ENCODE measurements around the gene WDFY4.

GRCh38 chr10:48707472-48707871, 22.8 kb downstream of the WDFY4 start:
- no peak for TF ChIP-seq EZH2phosphoT487 (IDR thresholded peaks at IDR 0.05; ENCODE audit: borderline replicate concordance)
- no peak for TF ChIP-seq CTCF (conservative IDR thresholded peaks at IDR 0.05; ENCODE audit: low read length)
